Fibroblast of skin of right quadriceps (primary cell): Measurements from ENCODE around the gene KLK4.

Experiments
- DNase-seq: peaks from one replicate; pipeline ENCODE4 v3.0.0-alpha.2; 2013

Gene KLK4, protein sequence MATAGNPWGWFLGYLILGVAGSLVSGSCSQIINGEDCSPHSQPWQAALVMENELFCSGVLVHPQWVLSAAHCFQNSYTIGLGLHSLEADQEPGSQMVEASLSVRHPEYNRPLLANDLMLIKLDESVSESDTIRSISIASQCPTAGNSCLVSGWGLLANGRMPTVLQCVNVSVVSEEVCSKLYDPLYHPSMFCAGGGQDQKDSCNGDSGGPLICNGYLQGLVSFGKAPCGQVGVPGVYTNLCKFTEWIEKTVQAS

DNA sequence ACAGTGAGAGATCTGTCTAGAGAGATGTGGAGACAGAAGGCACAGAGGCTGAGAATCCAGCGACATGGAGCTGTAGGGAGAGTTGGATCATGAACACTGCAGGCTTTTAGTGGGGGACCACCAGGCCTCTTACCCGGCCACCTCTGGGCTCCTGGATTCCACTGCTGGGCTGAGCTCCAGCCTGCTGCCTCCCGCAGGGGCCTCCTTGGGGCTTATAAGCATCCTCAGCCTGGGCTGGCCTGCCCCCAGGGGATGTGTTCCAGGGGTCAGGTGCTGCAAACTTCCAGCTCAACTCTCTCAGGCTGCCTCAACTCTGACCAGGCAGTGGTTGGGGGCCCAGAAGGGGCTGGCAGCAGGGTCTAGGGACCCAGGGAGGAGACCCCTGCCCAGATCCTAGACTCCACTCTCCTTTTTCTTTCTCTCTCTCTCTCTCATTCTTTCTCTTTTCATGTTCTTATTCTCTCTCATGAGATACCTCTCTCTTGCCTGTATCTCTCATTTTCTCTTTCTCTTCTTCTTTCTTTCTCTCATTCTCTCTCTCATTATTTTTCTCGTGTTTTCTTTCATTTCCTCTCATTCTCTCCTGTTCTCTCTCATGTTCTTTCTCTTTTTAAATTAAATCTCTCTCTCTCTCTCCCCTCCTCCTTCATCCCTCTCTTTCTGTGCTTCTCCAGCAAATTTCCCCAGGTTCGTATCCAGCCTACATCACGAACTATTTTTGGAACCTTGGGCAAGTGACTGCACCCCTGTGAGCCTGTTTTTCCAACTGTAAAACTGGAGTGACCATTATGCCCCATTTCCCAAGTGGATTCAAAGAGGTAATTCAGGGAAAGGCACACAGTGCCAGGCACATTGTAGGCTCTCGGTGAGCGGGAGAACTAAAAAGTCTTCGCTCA lies at the start of gene KLK4:
Gene KLK4, minus strand, starts transcription at position 190 of the 896 bp plus-strand sequence. CDS start 657 bp downstream, outside the sequence.
- DNase-seq = no peak

DNA sequence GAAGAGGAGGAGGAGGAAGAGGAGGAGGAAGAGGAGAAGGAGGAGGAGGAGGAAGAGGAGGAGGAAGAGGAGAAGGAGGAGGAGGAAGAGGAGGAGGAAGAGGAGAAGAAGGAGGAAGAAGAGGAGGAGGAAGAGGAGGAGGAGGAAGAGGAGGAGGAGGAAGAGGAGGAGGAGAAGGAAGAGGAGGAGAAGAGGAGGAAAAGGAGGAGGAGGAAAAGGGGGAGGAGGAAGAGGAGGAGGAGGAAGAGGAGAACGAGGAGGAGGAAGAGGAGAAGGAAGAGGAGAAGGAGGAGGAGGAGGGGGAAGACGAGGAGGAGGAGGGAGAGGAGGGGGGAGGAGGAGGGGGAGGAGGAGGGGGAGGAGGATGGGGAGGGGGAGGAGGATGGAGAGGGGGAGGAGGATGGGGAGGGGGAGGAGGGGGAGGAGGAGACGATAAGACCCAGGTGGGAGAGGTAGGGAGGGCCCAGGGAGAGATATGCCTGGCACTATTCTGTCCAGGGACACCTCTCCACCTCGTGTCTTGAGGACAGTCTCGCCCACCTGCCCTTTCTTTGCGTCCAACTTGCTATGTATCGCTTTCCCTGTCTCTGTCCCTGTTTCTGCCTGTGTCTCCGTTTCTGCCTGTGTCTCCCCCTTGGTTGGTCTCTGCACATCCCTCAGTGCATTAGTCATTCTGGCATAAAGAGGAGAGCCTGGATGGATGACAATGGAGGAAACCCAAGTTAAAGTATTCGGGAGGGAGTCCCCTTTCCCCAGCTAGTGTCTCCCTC lies 48.7 kb upstream of the KLK4 start:
- DNase-seq = no peak

DNA sequence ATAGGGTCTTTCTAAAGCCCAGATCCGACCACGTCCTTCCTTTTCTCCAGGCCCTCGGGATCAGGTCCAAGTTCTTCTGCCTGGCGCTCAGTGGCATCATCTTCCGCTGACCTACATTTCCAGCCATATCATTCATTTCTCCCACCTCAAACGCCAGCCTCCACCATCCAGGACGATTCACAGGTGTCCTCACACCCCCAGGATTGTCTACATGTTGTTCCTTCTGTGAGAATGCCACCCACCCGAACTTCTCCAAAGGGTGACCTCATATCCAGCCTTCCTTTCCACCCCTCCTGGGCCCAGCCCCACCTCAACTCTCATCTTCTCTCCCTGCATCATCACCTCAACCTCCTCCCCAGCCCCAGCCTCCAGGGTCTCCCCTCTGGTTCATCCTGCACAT lies 46.4 kb upstream of the KLK4 start:
- DNase-seq = no peak

DNA sequence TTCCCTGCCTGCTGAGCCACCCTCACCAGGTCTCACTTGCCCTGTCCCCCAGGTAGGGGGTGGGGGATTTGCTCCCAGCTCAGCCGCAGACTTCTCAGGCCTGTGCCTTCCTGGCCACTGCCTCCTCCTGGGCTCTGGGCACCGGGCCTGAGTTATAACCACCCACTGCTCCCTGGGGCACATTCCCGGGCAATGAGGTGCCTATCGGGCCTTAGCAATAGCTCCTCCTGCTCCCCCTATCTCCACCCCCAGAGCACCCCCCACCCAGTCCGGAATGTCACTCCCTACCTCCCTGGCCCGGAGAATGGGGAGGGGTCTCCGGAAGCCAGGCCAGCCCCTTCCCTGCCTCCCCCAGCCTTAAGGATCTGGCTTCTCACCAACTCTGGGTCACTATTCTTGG lies 41.7 kb upstream of the KLK4 start, which contains the start of gene KLK5:
Gene KLK5, minus strand, starts transcription at position 129 of the 400 bp plus-strand sequence. CDS start 381 bp downstream, outside the sequence.
- DNase-seq = no peak

DNA sequence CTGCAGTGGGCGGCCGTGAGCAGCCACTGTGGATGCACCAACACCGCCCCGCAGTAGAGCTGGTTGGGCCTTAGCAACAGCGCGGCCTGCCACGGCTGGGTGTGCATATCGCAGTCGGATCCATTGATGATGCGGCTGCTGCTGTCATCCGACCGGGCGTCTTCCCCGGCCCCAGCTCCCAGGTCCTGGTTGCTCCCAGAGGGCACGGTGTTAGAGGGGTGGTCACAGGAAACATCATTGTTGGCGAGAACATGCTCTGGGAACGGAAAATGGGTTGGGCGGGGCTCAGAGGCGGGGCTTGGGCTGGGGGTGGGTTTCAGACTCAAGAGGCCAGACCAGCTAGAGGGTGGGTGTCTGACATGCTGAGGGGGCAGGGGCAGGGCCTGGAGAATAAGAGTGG lies 38.7 kb upstream of the KLK4 start:
- DNase-seq = no peak

DNA sequence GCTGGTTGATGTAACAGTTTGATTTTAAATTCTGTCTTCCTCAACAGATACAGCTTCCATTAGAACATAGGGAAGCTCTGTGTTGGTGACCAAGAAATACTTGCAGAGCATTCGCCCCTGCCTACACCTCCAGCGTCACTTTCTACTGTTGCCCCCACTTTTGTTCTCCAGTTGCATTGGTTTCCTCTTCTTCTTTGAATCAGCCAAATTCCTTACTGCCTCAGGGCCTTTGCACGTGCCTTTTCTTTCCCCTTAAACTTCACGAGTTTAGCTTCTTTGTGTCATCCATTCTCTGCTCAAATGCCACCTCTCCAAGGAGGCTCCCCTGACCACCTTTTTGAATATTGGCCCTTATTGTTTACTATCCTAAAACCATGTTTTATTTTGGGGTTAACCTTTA lies 35.9 kb upstream of the KLK4 start:
- no peak for DNase-seq

DNA sequence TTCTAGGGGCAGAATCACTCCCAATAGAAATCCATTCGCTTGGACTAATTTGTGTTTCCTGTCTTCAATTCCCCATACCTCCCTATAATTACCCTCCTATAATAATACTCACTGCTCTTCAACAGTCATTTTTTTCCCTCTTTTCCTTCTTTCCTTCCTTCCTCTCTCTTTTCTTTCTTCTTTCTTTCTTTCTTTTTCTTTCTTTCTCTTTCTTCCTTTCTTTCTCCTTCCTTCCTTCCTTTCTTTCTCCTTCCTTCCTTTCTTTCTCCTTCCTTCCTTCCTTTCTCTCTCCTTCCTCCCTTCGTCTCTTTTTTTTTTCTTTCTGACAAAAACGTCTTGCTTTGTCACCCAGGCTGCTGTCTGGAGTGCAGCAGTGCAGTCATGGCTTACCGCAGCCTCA lies 33.6 kb upstream of the KLK4 start:
- DNase-seq = no peak

DNA sequence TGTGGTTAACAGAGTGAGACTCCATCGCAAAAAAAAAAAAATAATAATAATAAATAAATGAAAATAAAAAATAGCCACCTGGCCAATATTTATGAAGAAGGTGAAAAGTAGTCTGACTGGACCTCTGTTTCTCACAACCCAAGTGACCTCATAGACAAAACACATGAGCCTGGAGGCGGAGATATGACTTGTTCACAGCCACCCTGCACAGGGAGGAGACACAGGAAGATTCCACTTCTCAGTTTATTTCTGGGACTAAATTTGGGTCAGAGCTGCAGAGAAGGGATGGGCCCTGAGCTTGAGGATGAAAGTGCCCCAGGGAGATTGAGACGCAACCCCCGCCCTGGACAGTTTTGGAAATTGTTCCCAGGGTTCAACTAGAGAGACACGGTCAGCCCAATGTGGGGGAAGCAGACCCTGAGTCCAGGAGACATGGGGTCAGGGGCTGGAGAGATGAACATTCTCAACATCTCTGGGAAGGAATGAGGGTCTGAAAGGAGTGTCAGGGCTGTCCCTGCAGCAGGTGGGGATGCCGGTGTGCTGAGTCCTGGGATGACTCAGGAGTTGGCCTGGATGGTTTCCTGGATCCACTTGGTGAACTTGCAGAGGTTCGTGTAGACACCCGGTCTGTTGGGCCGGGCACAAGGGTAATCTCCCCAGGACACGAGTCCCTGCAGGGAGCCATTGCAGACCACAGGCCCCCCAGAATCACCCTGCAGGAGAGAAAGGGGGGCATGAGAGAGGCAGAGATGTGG lies 32.1 kb upstream of the KLK4 start:
- DNase-seq = no peak

DNA sequence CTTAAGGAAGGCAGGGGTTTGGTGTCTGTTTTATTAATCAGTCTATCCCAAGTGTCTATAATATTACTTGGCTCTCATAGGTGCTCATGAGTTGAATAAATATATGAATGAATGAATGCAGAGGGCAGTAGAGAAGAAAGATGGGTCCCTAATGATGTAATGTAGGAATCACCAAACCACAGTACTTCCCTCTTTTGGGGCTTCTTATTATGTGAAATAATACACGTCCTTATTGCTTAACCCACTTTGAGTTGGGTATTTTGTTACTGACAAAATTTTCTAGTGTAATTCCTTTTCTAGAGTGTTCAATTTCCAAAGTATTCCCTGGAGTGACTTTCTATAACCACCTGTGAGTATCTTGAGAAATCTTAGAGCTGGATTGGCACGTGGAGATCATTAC lies 28.4 kb upstream of the KLK4 start:
- no peak for DNase-seq

DNA sequence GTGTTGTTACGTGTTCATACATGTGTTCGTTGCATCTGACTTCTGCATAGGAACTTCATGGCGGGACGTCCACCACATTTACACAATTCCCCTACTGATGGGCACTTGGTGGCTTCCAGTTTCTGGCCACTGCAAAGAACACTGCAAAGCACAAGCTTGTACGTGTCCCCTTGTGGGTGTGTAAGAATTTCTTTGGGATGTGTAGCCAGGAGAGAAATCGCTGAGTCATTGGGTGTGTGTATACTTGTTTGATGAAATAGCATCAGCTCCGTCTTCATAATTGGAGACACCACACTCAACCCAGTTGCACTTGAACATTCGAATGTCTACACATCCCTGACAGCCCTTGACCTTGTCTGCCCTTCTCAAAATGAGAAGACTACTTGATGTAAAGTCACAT lies 22.4 kb upstream of the KLK4 start:
- no peak for DNase-seq

DNA sequence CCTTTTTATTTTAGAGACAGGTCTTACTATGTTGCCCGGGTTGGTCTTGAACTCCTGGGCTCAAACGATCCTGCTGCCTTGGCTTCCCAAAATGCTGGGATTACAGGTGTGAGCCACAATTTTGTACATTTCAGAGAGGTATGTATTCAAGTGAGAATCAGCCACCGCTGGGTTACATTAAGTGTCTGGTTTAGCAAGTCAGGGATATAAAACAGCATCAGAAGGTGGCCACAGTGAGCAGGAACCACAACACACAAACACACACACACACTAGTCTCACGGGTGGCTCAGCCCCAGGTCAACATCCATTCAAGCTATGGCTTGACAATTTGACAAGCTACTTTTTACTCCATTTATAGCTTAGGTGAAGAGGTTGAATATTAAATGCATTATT lies 21.5 kb upstream of the KLK4 start:
- DNase-seq = no peak

DNA sequence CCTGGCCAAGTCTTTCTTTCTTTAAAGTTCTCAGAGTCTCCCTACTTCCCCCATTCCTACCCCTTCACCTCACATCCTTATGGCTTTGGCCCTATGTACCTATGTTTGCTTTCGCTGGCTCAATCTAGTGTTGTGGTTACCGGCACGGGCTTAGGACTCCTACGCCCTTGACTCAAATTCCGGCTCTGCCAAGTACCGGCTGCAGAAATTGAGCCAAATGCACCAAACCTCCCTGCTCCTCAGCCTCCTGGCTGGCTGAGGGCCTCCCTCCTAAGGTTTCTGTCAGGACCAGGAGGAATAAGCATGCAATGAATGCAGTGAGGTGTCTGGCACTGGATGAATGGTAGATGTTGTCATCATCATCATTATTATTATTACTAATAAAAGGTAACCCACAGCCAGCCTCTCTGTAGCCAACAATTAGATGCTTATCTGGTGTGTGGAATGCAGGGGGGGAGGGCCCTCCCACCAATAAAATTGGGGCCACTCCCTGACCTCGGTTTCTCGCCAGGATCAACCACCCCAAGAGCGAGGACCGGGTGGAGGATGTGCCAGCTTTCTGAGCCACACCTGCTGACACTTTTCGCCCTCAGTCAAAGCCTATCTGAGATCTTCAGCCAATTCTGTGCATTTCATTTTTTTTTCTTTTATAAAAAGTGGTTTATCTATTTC lies 21.0 kb upstream of the KLK4 start:
- no peak for DNase-seq

DNA sequence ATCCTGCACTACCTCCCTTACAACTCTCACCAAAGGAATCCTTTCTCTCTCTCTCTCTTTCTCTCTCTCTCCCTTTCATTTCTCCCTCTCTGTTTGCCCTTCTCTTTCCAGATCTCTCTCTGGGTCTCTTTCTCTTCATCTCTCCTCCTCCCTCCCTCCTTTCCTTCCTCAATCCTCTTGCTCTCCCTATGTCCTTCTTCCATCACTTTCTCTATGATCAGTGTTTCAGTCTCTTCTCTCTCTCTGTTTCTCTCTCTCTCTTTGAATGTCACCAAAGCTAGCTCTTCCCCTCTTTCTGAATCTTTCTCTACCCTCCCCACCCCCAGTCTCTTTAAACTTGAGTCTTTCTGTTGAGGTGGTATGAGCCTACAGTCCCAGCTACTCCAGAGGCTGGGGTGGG lies 19.8 kb upstream of the KLK4 start:
- no peak for DNase-seq

DNA sequence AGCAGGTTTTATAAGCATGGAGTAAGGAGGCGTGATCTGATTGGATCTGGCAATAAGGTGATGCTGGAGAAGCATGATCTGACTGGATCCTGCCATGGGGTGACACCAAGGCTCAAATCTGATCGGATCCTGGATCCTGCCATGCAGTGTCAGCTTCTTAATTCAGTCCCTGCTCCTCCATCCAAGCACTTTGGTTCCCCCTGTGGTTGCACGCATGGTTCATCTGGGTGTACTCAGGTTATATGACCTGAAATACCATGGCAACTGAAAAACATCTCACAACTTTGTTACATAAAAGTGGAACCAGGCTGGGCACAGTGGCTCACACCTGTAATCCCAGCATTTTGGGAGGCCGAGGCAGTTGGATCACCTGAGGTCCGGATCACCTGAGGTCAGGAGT lies 17.6 kb upstream of the KLK4 start:
- no peak for DNase-seq

DNA sequence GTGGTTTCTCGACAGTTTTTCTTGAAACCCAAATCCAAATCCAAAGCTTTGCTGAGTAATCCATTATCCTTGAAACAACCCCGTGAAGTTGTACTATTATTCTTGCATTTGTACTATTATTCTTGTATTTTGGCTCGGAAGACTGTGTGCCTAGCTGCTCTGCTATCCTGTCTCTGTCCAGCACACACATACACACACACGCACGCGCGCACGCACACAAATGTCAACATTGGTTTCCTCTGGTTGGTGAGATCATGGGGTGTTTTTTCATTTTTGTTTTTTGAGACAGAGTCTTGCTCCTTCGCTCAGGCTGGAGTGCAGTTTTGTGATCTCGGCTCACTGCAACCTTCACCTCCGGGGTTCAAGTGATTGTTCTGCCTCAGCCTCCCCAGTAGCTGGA lies 14.9 kb upstream of the KLK4 start:
- no peak for DNase-seq

DNA sequence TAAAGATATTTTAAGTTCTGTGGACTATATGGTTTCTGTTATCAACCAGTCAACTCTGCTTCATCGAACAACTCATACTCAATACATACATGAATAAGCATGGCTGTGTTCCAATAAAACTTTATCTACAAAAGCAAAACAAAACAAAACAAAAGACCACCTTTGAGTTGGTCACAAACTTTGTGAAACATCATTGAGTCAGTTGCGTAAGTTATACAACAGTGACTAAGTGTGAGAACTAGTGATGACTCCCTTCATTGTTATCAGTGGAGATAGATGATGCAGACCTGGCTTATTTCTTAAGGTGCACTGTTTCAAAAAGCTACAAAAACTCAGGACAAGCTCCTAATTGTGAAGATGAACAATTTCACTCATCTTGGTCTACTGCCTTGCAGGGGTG lies 14.5 kb upstream of the KLK4 start:
- DNase-seq = no peak

DNA sequence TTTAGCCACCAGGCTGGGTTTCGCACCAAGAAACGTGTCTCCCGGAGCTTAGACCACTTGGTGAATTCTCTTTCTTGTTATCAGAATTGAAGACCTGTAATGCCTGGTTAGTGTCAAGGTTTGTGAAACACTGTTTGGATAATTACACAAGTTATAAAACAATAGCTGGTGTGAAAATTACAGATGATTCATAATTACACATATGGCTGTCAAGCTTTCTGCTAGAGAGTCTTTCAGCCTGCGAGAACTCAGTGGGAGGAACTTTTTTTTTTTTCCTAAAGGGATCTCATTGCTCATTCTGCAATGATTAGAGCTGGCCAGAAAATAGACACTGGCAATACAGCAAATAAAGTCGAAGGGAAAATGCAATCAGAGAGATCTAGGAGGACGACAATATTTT lies 13.4 kb upstream of the KLK4 start:
- DNase-seq = no peak

DNA sequence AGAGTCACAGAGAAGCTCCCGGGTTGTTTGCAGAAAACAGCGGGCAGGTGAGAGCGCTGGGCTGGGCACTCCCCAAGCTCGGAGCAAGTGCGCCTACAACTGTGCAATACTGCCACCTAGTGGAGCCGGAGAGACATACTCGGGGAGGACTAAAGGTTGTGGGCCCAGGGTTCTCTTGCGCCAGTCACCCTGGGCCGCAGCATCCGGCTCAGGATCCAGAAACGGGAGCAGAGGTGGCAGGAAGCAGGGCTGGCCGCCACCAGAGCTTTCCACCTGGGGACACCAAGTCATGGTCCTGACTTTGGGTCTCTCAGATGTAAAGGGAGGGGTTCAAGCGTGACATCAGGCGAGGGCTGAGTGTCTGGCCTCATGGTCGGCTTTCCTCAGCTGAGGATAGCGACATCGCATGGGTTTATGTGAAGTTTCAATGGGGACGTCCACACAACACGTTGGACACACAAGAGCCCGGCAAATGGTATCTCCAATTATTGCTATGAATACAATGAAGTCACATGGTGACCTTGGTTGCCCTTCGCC lies 11.2 kb upstream of the KLK4 start:
- peak; percentile 64 for DNase-seq

DNA sequence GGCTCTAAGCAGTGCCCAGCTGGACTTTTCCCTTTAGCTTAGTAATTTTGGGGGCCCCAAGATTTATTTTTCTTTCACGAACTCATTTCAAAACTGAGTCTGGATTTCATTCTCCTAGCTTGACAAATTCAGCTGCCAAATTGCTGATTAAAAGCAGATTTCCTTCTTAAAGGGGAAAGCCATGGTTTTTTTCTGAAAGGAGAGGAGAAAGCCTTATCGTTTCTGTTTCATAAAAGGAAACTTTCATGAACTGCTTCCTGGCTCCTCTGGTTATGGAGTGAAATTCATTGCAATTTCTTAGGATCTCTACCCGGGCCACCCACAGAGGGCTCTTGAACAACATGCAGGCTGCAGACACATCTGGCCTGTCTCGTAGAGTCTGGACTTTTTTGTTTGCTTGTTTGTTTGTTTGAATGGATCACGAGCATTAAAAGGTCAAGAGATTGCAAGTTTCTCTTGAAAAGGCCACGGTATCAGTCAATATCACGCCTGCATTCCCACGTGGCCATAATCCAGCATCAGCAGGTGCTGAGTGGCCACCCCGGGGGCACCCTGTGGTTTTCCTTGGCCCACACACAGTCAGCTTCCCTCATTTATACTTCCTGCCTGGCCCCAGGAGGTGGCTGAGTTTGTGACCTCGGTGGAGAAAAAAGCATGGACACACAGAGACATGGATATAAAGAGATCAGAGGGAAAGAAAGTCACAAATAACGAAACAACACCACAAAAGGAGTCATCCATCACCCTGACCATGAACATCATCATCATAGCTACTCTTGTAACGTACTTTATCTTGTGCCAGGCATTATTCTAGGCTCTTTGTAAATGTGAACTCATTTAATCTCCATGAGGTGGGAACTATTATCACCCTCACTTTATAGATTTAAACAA lies 10.5 kb upstream of the KLK4 start:
- DNase-seq = no peak

DNA sequence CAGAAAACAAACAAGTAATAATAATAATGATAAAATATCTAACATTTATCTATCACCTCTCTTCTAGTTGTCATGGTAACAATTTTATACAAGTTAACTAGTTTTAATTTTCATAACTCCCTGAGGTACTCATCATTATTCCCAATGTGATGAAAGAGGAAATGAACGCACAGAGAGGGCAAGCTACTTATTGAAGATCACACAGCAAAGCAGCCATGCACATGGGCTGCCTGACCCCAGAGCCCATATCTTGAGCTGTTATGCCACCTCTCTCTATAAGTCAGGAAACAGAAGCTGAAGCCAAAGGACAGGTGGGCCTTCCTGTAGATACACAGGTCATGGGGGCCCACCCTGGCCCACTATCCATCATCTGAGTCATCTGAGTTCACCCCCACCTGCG lies 4.9 kb upstream of the KLK4 start:
- no peak for DNase-seq
